K562 (cell line): ENCODE measurements around the gene AQP1.

Experiments used
- BACH1 ChIP-seq: fragments of 200-800 bp; sonication (Bioruptor generic); IDR thresholded peaks from 2 replicates; pipeline ENCODE4 v1.6.1; 2016; ENCODE audit warnings: missing genetic modification characterization, missing compliant biosample characterization
- BHLHE40 ChIP-seq: IDR thresholded peaks from 2 replicates; pipeline ENCODE4 v1.6.1; 2011; ENCODE audit warnings: low read length, improper control_type of control experiment
- CTCF ChIP-seq, 3 experiments: IDR thresholded peaks in 2 of 3; conservative IDR thresholded peaks in 1 of 3; 2 replicates each; pipeline ENCODE4 v1.5.1; 2011 to 2012; ENCODE audit warnings: low read length in 3 of 3, mild to moderate bottlenecking in 3 of 3, control low read depth in 2 of 3, improper control_type of control experiment in 1 of 3, inconsistent platforms in 1 of 3, low read depth in 1 of 3, mixed read lengths in 1 of 3, moderate library complexity in 1 of 3; ENCODE audit not compliant: insufficient read depth in 2 of 3
- GTF3C2 ChIP-seq: IDR thresholded peaks from 3 replicates; pipeline ENCODE4 v1.6.1; 2011; ENCODE audit warnings: borderline replicate concordance, mild to moderate bottlenecking, moderate library complexity; ENCODE audit not compliant: insufficient read length; ENCODE audit errors: extremely low read depth
- HBP1 ChIP-seq: fragments of 450-650 bp; formaldehyde crosslinking; IDR thresholded peaks from 2 replicates; pipeline ENCODE4 v1.4.0; 2022; ENCODE audit warnings: missing genetic modification characterization
- JUND ChIP-seq, 2 experiments: IDR thresholded peaks; 2 replicates in 1 of 2; 3 replicates in 1 of 2; pipeline ENCODE4 v1.6.1; 2011; ENCODE audit warnings: borderline replicate concordance in 2 of 2, low read depth in 2 of 2, low read length in 2 of 2, improper control_type of control experiment in 1 of 2, missing biosample characterization in 1 of 2, missing genetic modification characterization in 1 of 2, missing genetic modification reagents in 1 of 2
- SAP30 ChIP-seq: fragments of 200-600 bp; sonication (generic); IDR thresholded peaks from 2 replicates; pipeline ENCODE4 v1.6.1; 2012; ENCODE audit warnings: borderline replicate concordance, low read depth, mild to moderate bottlenecking, moderate library complexity, low read length, control low read depth, inconsistent platforms; ENCODE audit not compliant: insufficient read depth, poor library complexity, severe bottlenecking
- SMAD4 ChIP-seq: fragments of 250-450 bp; sonication (Bioruptor Pico); conservative IDR thresholded peaks from 2 replicates; pipeline ENCODE4 v1.8.0; 2021; ENCODE audit warnings: inconsistent platforms, mild to moderate bottlenecking, moderate library complexity
- SRF ChIP-seq, 2 experiments: fragments of 250-450, 450-650 bp in 1 of 2; sonication (Bioruptor Pico) in 1 of 2; sonication (generic) in 1 of 2; formaldehyde crosslinking; IDR thresholded peaks; 2 replicates each; pipeline versions ENCODE4 v1.5.0 to v1.5.1; 2020 to 2022; ENCODE audit warnings: mild to moderate bottlenecking in 1 of 2, missing genetic modification reagents in 1 of 2
- TF ChIP-seq, protein P1 (sequence below): sonication (generic); formaldehyde crosslinking; IDR thresholded peaks from 2 replicates; pipeline ENCODE4 v1.8.0; 2022; ENCODE audit warnings: mild to moderate bottlenecking, missing genetic modification reagents

DNA sequence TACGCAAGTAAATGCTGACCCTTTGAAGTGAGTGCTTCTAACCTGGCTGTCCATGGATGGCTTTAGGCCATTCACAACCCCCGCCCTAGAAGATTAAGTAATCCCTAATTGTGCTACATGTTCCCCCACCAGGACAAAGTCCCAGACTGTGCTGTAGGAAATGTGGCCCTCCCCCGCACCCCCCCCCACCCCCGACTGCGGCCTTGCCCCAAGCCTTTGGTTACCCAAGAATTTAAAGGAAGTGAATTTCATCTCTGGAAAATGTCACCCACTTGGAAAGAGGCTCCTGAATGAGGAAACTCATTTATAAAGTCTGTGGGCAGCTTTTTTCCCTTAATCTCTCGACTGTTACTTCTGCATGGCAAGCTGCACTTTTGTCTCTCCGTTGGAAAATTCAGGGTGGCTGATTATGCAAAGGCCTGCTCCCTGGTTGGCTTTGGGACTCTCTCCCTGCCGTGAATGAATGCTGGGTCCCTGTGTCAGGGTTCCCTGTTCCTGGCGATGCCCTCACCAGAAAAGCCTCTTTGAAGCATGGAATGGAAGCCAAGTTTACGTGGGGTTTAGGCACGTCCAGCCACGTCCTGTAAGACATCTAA lies 31.4 kb upstream of the AQP1 start:
- no peak for TF ChIP-seq JUND (IDR thresholded peaks at IDR 0.05; ENCODE audit: borderline replicate concordance, low read depth, low read length)
- TF ChIP-seq JUND (tag; IDR thresholded peaks at IDR 0.05; ENCODE audit: borderline replicate concordance, low read depth, low read length), result no peak
- no peak for TF ChIP-seq HBP1 (CRISPR knock-in tag)
- TF ChIP-seq, protein P1, sequence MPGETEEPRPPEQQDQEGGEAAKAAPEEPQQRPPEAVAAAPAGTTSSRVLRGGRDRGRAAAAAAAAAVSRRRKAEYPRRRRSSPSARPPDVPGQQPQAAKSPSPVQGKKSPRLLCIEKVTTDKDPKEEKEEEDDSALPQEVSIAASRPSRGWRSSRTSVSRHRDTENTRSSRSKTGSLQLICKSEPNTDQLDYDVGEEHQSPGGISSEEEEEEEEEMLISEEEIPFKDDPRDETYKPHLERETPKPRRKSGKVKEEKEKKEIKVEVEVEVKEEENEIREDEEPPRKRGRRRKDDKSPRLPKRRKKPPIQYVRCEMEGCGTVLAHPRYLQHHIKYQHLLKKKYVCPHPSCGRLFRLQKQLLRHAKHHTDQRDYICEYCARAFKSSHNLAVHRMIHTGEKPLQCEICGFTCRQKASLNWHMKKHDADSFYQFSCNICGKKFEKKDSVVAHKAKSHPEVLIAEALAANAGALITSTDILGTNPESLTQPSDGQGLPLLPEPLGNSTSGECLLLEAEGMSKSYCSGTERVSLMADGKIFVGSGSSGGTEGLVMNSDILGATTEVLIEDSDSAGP (CRISPR knock-in tag), result no peak
- TF ChIP-seq SAP30, result no peak
- TF ChIP-seq CTCF (IDR thresholded peaks at IDR 0.05 in 2 of 3, conservative IDR thresholded peaks at IDR 0.05 in 1 of 3; ENCODE audit: insufficient read depth in 2 of 3, low read depth in 1 of 3, low read length in 3 of 3), result no peak
- no peak for TF ChIP-seq BHLHE40
- TF ChIP-seq BACH1 (tag), result no peak
- no peak for TF ChIP-seq SRF (CRISPR knock-in tag; IDR thresholded peaks at IDR 0.05)
- no peak for TF ChIP-seq GTF3C2
- TF ChIP-seq SMAD4, result no peak
